Left colon (tissue), 2 donors: ENCODE measurements around the gene HSPA6. TPM values are rescaled to one million over a fixed set of nuclear protein-coding genes. Genes with fewer than 3 reads are reported as not detected.
"Not testable (repeated sequence)": the region's sequence is repeated elsewhere in the genome, so short reads cannot be mapped to it uniquely, and the experiment has no call there.

Source experiments
- ATAC-seq: fragments of 200-7000 bp; cut with Tn5 transposase; one replicate; pipeline ENCODE4 v1.9.1; 2020; ENCODE audit warnings: mild to moderate bottlenecking, moderate library complexity
- DNase-seq, 2 donors: peaks; one replicate each; pipeline ENCODE4 v3.0.0-alpha.2; 2020
- intact Hi-C, 2 donors: fragments of 100-400 bp; cut with DNase I in 1 of 2; cut with micrococcal nuclease in 1 of 2; formaldehyde crosslinking; loops; one replicate each; pipeline versions ENCODE4 v1.11.2 to v1.14.0; 2022; cut with DNase I, micrococcal nuclease
- total RNA-seq, 2 donors: library from RNA; stranded (reverse); fragmentation: NEBNext Ultra II Directional; extraction: Animal tissue kit (Norgen Biotek cat#: 25700); gene quantifications; one replicate each; pipeline ENCODE4 v1.2.1, GENCODE V29; 2021
- donor health status: DM: no; HTN: no; CAD: no.
- donor health status: DM: yes; HTN: yes; CAD: no.

HSPA6 gene
- total RNA-seq, 2 donors from 2014 or later: 0.64 to 1.4 TPM

DNA sequence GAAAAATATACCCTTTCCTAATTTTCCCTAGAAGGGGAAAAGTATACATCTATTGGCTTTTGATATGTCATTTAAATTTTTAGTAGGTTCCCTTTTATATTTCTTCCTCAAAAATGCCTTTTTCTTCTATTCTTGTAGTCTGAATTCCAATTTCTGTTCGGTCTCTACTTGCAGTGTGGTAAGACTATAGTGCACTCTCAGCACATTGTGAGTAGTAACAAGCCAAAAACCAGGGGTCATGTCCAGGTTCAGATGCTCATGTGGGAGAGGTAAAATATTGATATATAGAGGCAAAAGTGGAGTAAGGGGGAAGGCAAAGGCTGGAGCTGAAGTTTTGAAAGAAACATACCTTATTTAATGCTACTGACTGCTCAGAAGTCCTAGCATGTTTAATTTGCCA lies 23.1 kb upstream of the HSPA6 start:
- DNase-seq: no peak
- ATAC-seq: no peak
- intact Hi-C loops: no loop called here

DNA sequence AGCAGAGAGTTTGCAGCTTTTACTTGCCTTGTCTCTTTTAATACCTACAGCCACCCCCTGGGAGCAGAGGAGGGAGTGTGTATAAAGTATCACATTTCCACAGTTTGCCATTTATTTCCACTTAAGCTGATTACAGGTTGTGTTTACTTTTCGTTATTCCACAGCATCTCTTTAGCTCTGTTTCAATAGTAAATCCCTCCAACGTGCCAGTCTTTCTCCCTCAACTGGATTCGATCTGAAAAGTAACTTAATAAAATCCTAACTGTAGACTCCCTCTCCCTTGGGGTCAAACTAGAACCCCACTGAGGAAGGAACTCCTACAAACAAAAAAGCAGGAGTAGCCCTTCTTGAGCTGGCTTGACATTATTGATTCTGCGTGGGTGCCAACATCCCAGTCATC lies 22.2 kb upstream of the HSPA6 start:
- ATAC-seq (no peak), DNase-seq (no peak)
- intact Hi-C loops: no loop called here

GRCh38 chr1:161502641-161503393 lies 21.5 kb upstream of the HSPA6 start:
- intact Hi-C loops: no loop called here

GRCh38 chr1:161503394-161503748 lies 21.0 kb upstream of the HSPA6 start:
- intact Hi-C loops: no loop called here
- DNase-seq (no peak), ATAC-seq (no peak)

More at GRCh38 chr1:161502641-161503393, 21.5 kb upstream of the HSPA6 start:
- ATAC-seq (no peak), DNase-seq (no peak)

GRCh38 chr1:161505686-161506085 lies 18.7 kb upstream of the HSPA6 start:
- no peak for ATAC-seq
- intact Hi-C loops: no loop called here
- no peak for DNase-seq

- intact Hi-C loops: no loop called here
- DNase-seq (no peak), ATAC-seq (no peak)
These were observed 17.8 kb upstream of the HSPA6 start for GRCh38 chr1:161506336-161507223.

- no peak for ATAC-seq
- no peak for DNase-seq
- intact Hi-C loops: no loop called here
These were observed 13.9 kb upstream of the HSPA6 start for GRCh38 chr1:161510477-161510876.

GRCh38 chr1:161511018-161511755 lies 13.2 kb upstream of the HSPA6 start:
- intact Hi-C loops: no loop called here
- ATAC-seq (no peak), DNase-seq (no peak)

GRCh38 chr1:161511756-161512060 lies 12.6 kb upstream of the HSPA6 start:
- ATAC-seq (no peak), DNase-seq (no peak)
- intact Hi-C loops: no loop called here

- intact Hi-C loops, DNase-seq: not testable (repeated sequence)
- peak; percentile 42 for ATAC-seq
These were observed 11.5 kb upstream of the HSPA6 start for GRCh38 chr1:161512636-161513447.

DNA sequence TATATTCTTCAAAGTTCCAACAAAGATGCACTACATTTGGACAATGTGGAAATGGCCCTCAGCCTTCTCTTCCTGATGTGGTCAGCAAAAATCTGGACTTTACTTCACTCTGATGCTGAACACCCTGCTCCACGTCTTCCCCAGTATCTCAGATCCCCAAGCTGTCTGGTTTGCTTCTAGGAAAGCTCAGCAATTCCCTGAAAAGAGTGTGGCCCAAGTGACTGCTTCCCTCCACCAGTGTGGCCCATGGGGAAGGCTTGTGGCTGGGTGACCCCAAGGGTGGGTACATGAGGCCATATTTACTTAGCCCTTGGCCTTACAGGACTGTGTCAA lies 10.9 kb upstream of the HSPA6 start:
- DNase-seq, intact Hi-C loops: not testable (repeated sequence)
- ATAC-seq: peak; percentile 9

- DNase-seq, ATAC-seq, intact Hi-C loops: not testable (repeated sequence)
These were observed 10.4 kb upstream of the HSPA6 start for GRCh38 chr1:161513953-161514352.

DNA sequence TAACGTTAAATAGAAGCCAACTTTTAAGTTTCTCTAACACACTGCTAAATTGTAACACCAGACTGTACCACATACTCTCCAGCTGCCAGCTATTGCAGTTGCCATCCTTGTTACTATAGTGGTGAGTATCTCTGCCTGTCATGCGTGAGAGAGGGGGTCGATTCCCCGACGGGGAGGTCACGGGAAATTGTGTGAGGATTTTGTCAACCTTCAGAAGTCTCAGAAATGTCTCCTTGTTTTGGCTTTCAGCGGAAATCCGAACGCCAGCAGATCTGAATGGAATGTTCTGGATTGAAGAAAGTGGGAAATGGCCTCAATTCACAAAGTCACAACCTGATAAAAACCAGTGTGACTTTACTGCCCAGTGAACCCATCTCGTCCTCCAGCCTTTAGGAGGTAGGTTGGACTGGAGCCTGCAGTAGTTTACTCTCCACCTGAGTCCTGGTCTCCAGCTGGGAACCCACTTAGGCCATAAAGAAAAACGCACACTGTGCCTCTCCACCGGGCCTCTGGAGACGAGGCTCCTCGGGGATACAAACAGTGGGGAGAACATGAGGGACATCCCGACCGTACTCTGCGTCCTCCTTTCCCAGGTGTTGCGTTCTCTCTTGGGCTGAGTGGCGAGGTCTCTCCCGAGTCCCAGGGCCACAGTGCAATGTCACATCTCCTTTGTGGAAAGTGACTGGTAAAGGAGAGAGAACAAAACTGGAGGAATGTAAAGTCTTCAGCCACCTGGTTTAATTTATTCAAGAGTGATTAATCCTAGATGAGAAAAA lies 1.1 kb upstream of the HSPA6 start:
- DNase-seq, intact Hi-C loops: not testable (repeated sequence)
- ATAC-seq: peak; percentile 13

DNA sequence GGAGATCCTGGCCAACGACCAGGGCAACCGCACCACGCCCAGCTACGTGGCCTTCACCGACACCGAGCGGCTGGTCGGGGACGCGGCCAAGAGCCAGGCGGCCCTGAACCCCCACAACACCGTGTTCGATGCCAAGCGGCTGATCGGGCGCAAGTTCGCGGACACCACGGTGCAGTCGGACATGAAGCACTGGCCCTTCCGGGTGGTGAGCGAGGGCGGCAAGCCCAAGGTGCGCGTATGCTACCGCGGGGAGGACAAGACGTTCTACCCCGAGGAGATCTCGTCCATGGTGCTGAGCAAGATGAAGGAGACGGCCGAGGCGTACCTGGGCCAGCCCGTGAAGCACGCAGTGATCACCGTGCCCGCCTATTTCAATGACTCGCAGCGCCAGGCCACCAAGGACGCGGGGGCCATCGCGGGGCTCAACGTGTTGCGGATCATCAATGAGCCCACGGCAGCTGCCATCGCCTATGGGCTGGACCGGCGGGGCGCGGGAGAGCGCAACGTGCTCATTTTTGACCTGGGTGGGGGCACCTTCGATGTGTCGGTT lies 477 bp downstream of the HSPA6 start:
- peak; percentile 67 for ATAC-seq

DNA sequence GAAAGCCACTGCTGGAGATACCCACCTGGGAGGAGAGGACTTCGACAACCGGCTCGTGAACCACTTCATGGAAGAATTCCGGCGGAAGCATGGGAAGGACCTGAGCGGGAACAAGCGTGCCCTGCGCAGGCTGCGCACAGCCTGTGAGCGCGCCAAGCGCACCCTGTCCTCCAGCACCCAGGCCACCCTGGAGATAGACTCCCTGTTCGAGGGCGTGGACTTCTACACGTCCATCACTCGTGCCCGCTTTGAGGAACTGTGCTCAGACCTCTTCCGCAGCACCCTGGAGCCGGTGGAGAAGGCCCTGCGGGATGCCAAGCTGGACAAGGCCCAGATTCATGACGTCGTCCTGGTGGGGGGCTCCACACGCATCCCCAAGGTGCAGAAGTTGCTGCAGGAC lies 981 bp downstream of the HSPA6 start:
- ATAC-seq, intact Hi-C loops, DNase-seq: not testable (repeated sequence)

More for the DNA sequence above, 477 bp downstream of the HSPA6 start:
- DNase-seq, intact Hi-C loops: not testable (repeated sequence)

- intact Hi-C loops, ATAC-seq, DNase-seq: not testable (repeated sequence)
These were observed 1.6 kb downstream of the HSPA6 start for GRCh38 chr1:161525918-161526317.

DNA sequence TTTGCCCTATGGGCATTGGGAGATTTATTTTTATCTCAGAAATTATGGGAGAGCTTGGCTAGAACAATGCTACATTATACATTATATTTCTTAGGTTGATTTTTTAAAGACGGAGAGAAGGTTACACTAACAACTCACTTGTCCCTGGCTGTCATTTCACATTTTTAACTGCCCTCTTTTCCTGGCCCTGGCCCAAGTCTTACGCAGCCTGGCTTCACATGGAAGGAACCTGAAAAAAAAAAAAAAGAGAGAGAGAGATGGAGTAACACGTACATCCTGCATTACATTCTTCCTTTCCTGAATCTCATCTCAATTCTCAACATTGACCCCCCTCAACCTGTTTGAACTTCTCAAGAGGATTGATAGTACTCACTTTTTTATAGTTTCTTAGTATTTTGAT lies 4.2 kb downstream of the HSPA6 start:
- DNase-seq: peak in 1 of 2 donors; percentile 59
- intact Hi-C loops, ATAC-seq: not testable (repeated sequence)
